HepG2 (cell line): ENCODE data around the gene KRTAP5-4.

Experiments
- ATF3 ChIP-seq: sonication (generic); formaldehyde crosslinking; IDR thresholded peaks from 2 replicates; pipeline ENCODE4 v1.4.0; 2020; ENCODE audit warnings: missing genetic modification reagents
- CTCF ChIP-seq: sonication (generic); formaldehyde crosslinking; IDR thresholded peaks from 2 replicates; pipeline ENCODE4 v1.5.0; 2020; ENCODE audit warnings: mild to moderate bottlenecking, missing genetic modification reagents, moderate library complexity
- JUN ChIP-seq: sonication (generic); formaldehyde crosslinking; IDR thresholded peaks from 2 replicates; pipeline ENCODE4 v1.4.0; 2020; ENCODE audit warnings: mild to moderate bottlenecking, missing genetic modification reagents
- KAT2B ChIP-seq: fragments of 150-350 bp; IDR thresholded peaks from 2 replicates; pipeline ENCODE4 v1.6.1; 2014; ENCODE audit warnings: low read depth, low read length, borderline replicate concordance
- POGK ChIP-seq: sonication (generic); formaldehyde crosslinking; conservative IDR thresholded peaks from 2 replicates; pipeline ENCODE4 v1.8.0; 2022; ENCODE audit warnings: mild to moderate bottlenecking, moderate library complexity, missing genetic modification reagents
- REL ChIP-seq: sonication (generic); formaldehyde crosslinking; conservative IDR thresholded peaks from 2 replicates; pipeline ENCODE4 v1.8.0; 2022; ENCODE audit warnings: mild to moderate bottlenecking, missing genetic modification reagents, moderate library complexity
- SMAD9 ChIP-seq: sonication (generic); formaldehyde crosslinking; IDR thresholded peaks from 2 replicates; pipeline ENCODE4 v1.5.1; 2020; ENCODE audit warnings: mild to moderate bottlenecking, missing genetic modification reagents
- TAF1 ChIP-seq: sonication (generic); formaldehyde crosslinking; IDR thresholded peaks from 2 replicates; pipeline ENCODE4 v1.4.0; 2020; ENCODE audit warnings: missing genetic modification reagents
- ZNF629 ChIP-seq: sonication (generic); formaldehyde crosslinking; conservative IDR thresholded peaks from 2 replicates; pipeline ENCODE4 v1.5.0; 2020; ENCODE audit warnings: missing genetic modification reagents

GRCh38 chr11:1631066-1631568, 9.2 kb upstream of the KRTAP5-4 start:
- TF ChIP-seq SMAD9 (CRISPR knock-in tag) (no peak), JUN (CRISPR knock-in tag) (no peak), REL (CRISPR knock-in tag) (no peak), TAF1 (CRISPR knock-in tag) (no peak), KAT2B (no peak), ATF3 (CRISPR knock-in tag) (no peak), POGK (no peak), ZNF629 (no peak), CTCF (CRISPR knock-in tag) (no peak)
